Smooth muscle cell (in vitro differentiated cells): ENCODE measurements around the gene PCDH19. TPM values are rescaled to one million over a fixed set of nuclear protein-coding genes. Genes with fewer than 3 reads are reported as not detected.

Experiments
- DNase-seq: peaks from one replicate; lab custom pipeline; 2025; ENCODE audit not compliant: unreplicated experiment; lab: John Stamatoyannopoulos, UW
- H2AFZ ChIP-seq: fragments of 200-600 bp; sonication (generic); 2 replicates; pipeline ENCODE4 v1.6.0; 2016; ENCODE audit warnings: antibody characterized with exemption, low read depth, mild to moderate bottlenecking
- H3F3A ChIP-seq: fragments of 200-600 bp; sonication (generic); 2 replicates; pipeline ENCODE4 v1.6.0; 2017; ENCODE audit warnings: antibody characterized with exemption, low read depth
- H3K27ac ChIP-seq: fragments of 200-600 bp; sonication (generic); 2 replicates; pipeline ENCODE4 v1.5.1; 2016; ENCODE audit warnings: low read depth, mild to moderate bottlenecking
- H3K27me3 ChIP-seq: fragments of 200-600 bp; sonication (generic); 2 replicates; pipeline ENCODE4 v1.6.1; 2016; ENCODE audit warnings: low read depth, mild to moderate bottlenecking
- H3K36me3 ChIP-seq: fragments of 200-600 bp; sonication (generic); 2 replicates; pipeline ENCODE4 v1.5.1; 2016; ENCODE audit warnings: low read depth
- H3K4me1 ChIP-seq: fragments of 200-600 bp; sonication (generic); 2 replicates; pipeline ENCODE4 v1.5.1; 2016; ENCODE audit warnings: low read depth
- H3K4me2 ChIP-seq: fragments of 200-600 bp; sonication (generic); 2 replicates; pipeline ENCODE4 v1.6.0; 2016; ENCODE audit warnings: mild to moderate bottlenecking
- H3K4me3 ChIP-seq: fragments of 200-600 bp; sonication (generic); 2 replicates; pipeline ENCODE4 v1.5.1; 2016; ENCODE audit warnings: mild to moderate bottlenecking
- H3K79me2 ChIP-seq: fragments of 200-600 bp; sonication (generic); 2 replicates; pipeline ENCODE4 v1.6.0; 2016; ENCODE audit warnings: low read depth, mild to moderate bottlenecking
- H3K9ac ChIP-seq: fragments of 200-600 bp; sonication (generic); 2 replicates; pipeline ENCODE4 v1.6.0; 2016; ENCODE audit warnings: low read depth
- H3K9me3 ChIP-seq: fragments of 200-600 bp; sonication (generic); replicated peaks from 2 replicates; pipeline ENCODE4 v1.5.1; 2016; ENCODE audit warnings: low read depth
- H4K20me1 ChIP-seq: fragments of 200-600 bp; sonication (generic); 2 replicates; pipeline ENCODE4 v1.6.0; 2016; ENCODE audit warnings: low read depth
- WGBS: methylation state at CpG from one replicate; pipeline ENCODE4 v1.1.7; 2016; ENCODE audit warnings: low lambda C conversion rate; 5-methylcytosine and 5-hydroxymethylcytosine counted together
- polyA plus RNA-seq: library from polyadenylated mRNA; unstranded; fragments of >200 nt; fragmentation: Nextera tagmentation; extraction: Ambion mirVana; gene quantifications from 2 replicates; pipeline ENCODE4 v1.2.1, GENCODE V29; 2016
- total RNA-seq: library from RNA; depleted of rRNA; stranded (reverse); fragments of >200 nt; gene quantifications from 2 replicates; pipeline ENCODE4 v1.2.3, GENCODE V29; 2014
- TF ChIP-seq, protein P1 (sequence below): fragments of 200-600 bp; sonication (generic); IDR thresholded peaks from 2 replicates; pipeline ENCODE4 v1.5.1; 2017; ENCODE audit warnings: borderline replicate concordance, mild to moderate bottlenecking, antibody characterized with exemption; ENCODE audit not compliant: insufficient read depth, poor library complexity, severe bottlenecking

The PCDH19 gene, protein sequence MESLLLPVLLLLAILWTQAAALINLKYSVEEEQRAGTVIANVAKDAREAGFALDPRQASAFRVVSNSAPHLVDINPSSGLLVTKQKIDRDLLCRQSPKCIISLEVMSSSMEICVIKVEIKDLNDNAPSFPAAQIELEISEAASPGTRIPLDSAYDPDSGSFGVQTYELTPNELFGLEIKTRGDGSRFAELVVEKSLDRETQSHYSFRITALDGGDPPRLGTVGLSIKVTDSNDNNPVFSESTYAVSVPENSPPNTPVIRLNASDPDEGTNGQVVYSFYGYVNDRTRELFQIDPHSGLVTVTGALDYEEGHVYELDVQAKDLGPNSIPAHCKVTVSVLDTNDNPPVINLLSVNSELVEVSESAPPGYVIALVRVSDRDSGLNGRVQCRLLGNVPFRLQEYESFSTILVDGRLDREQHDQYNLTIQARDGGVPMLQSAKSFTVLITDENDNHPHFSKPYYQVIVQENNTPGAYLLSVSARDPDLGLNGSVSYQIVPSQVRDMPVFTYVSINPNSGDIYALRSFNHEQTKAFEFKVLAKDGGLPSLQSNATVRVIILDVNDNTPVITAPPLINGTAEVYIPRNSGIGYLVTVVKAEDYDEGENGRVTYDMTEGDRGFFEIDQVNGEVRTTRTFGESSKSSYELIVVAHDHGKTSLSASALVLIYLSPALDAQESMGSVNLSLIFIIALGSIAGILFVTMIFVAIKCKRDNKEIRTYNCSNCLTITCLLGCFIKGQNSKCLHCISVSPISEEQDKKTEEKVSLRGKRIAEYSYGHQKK (N-terminal part only)
- total RNA-seq: 16.8 and 17.9 TPM in 2 replicates
- polyA plus RNA-seq: 7.5 and 11.6 TPM in 2 replicates

DNA sequence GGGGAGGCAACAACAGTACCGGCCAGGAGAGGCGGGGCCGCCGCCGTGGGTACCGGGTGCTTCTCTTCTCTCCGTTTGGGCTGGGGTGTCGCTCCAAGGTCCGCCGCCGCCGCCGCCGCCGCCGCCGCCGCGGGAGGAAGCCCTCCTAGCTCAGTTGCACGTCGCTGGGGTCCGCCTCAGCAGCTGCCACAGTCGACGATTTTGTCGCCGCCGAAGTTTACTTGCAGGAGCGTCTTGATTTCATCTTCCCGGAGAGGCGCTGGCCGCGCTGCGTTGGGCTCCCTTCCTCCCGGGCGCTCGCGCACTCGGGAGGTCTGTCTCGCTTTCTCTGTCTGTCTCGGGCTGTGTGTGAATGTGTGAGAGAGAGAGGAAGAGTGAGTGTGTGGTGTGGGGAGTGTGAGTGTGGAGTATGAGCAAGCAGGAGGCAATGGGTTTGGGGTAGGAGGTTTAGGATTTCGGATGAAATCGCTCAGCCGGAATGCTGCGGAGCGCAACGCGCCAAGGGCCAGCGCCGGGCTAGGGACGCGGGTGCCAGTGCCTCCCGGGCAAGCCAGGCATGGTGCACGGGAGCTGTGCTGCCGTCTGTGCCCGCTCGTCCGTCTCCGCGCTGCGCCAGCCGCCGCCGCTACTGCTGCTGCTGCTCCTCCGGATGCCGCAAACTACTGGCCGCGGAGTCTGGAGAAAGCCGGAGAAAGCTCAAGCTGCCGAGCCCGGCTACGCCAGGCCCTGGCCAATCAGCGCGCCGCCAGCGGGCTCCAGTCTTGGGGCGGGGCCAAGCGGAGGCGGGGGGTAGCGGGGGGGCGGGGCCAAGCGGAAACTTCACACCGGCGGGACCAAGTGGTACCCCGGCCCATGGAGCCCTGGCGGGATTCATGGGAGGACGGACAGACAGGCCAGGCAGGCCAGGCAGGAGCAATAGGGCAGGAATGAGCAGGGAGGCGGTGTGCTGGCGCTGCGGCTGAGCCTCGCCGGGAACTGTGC lies at the start of gene PCDH19:
Gene PCDH19 (minus strand): TSS at position 664 of the 981 bp plus-strand sequence. CDS start 1,676 bp downstream, outside the sequence.
- Histone ChIP-seq H4K20me1 (peaks cover 13% of the 10 kb centered on the region), H3F3A (no peaks in the 10 kb centered on the region), H3K27me3 (no peaks in the 10 kb centered on the region), H3K4me3 (peak within 1 kb of the TSS; percentile 56), H3K4me2 (peak within 1 kb of the TSS; percentile 85), H3K4me1 (no peaks in the 10 kb centered on the region), H3K79me2 (no peaks in the 10 kb centered on the region), H3K9me3 (no peaks in the 10 kb centered on the region), H3K36me3 (no peaks in the 10 kb centered on the region), H3K27ac (no peak within 1 kb of the TSS), H2AFZ (peak within 1 kb of the TSS; percentile 79), H3K9ac (no peak within 1 kb of the TSS)
- peak; percentile 27 for DNase-seq
- TF ChIP-seq, protein P1, sequence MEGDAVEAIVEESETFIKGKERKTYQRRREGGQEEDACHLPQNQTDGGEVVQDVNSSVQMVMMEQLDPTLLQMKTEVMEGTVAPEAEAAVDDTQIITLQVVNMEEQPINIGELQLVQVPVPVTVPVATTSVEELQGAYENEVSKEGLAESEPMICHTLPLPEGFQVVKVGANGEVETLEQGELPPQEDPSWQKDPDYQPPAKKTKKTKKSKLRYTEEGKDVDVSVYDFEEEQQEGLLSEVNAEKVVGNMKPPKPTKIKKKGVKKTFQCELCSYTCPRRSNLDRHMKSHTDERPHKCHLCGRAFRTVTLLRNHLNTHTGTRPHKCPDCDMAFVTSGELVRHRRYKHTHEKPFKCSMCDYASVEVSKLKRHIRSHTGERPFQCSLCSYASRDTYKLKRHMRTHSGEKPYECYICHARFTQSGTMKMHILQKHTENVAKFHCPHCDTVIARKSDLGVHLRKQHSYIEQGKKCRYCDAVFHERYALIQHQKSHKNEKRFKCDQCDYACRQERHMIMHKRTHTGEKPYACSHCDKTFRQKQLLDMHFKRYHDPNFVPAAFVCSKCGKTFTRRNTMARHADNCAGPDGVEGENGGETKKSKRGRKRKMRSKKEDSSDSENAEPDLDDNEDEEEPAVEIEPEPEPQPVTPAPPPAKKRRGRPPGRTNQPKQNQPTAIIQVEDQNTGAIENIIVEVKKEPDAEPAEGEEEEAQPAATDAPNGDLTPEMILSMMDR: no peak
- 53% methylated on average over 65 of the region's 91 CpGs for WGBS

GRCh38 chrX:100449696-100450608 lies 39.9 kb upstream of the PCDH19 start:
- DNase-seq: no peak
- H4K20me1 ChIP-seq: no peaks in the 10 kb centered on the region
- no peaks in the 10 kb centered on the region for H3K36me3 ChIP-seq
- no peaks in the 10 kb centered on the region for H3K4me1 ChIP-seq
- no peaks in the 10 kb centered on the region for H3K79me2 ChIP-seq
- no peaks in the 10 kb centered on the region for H3K9me3 ChIP-seq
- TF ChIP-seq, protein P1: no peak
- H3F3A ChIP-seq: no peaks in the 10 kb centered on the region
- H3K27ac ChIP-seq: no peak overlapping the region
- no peak overlapping the region for H3K4me3 ChIP-seq
- 82% methylated on average over 15 of the region's 15 CpGs for WGBS
- no peak overlapping the region for H3K4me2 ChIP-seq
- no peak overlapping the region for H2AFZ ChIP-seq
- no peak overlapping the region for H3K9ac ChIP-seq
- no peaks in the 10 kb centered on the region for H3K27me3 ChIP-seq

GRCh38 chrX:100447655-100448397 lies 37.8 kb upstream of the PCDH19 start:
- H2AFZ ChIP-seq: peak overlapping the region; percentile 91
- WGBS: 8% methylated on average over 6 of the region's 6 CpGs

More at GRCh38 chrX:100447655-100448397, 37.8 kb upstream of the PCDH19 start:
- no peaks in the 10 kb centered on the region for H3K79me2 ChIP-seq
- DNase-seq: peak; percentile 3
- H4K20me1 ChIP-seq: no peaks in the 10 kb centered on the region
- H3K27ac ChIP-seq: no peak overlapping the region
- H3K9ac ChIP-seq: no peak overlapping the region
- H3K4me1 ChIP-seq: no peaks in the 10 kb centered on the region
- TF ChIP-seq, protein P1: peak; percentile 75
- H3K9me3 ChIP-seq: peaks cover 6% of the 10 kb centered on the region
- H3K4me2 ChIP-seq: peak overlapping the region; percentile 83
- H3K36me3 ChIP-seq: no peaks in the 10 kb centered on the region
- no peaks in the 10 kb centered on the region for H3F3A ChIP-seq
- peak overlapping the region; percentile 53 for H3K4me3 ChIP-seq
- H3K27me3 ChIP-seq: no peaks in the 10 kb centered on the region
